ENCODE results near the gene TPO. TPM values are rescaled to one million over a fixed set of nuclear protein-coding genes. Genes with fewer than 3 reads are reported as not detected.
"Not testable (repeated sequence)": the region's sequence is repeated elsewhere in the genome, so short reads cannot be mapped to it uniquely, and the experiment has no call there.

TPO gene
- polyA plus RNA-seq, 3 donors: not detected

- no peaks in the 10 kb centered on the region for H3K79me2 ChIP-seq (ENCODE audit: insufficient read depth, low read length)
- Mint-ChIP-seq H3K9me3 (peaks cover 8 to 24% (median 14%) of the 10 kb centered on the region in 7 donors), H3K4me3 (no peak overlapping the region), H3K27me3 (ENCODE audit: low read depth in 3 of 3) (peaks cover under 1 to 4% (median 2%) of the 10 kb centered on the region in 3 donors), H3K27ac (no peak overlapping the region), H3K36me3 (no peaks in the 10 kb centered on the region), H3K4me1 (no peaks in the 10 kb centered on the region)
- H3K4me2 ChIP-seq (replicated peaks; ENCODE audit: extremely low read depth, low read length, poor library complexity, severe bottlenecking): no peak overlapping the region
- no peaks in the 10 kb centered on the region for H4K20me1 ChIP-seq (ENCODE audit: insufficient read depth, low read length)
- no peak for TF ChIP-seq CTCF (IDR thresholded peaks at IDR 0.05)
- DNase-seq: no peak
- WGBS (ENCODE audit: insufficient coverage): 95% methylated on average over 5 of the region's 10 CpGs
- H3K9me3 ChIP-seq (replicated peaks in 1 of 2; ENCODE audit: control insufficient read depth in 1 of 2, insufficient read depth in 1 of 2, low read length in 2 of 2): peaks cover 7 to 18% of the 10 kb centered on the region in 2 donors
- no peaks in the 10 kb centered on the region for H3K36me3 ChIP-seq (replicated peaks in 1 of 2; ENCODE audit: control insufficient read depth in 1 of 2, insufficient read depth in 2 of 2, low read length in 2 of 2)
- intact Hi-C loops (cut with micrococcal nuclease): no loop called here
- no peak overlapping the region for H2AFZ ChIP-seq (ENCODE audit: insufficient read depth, low read depth, low read length, poor library complexity, severe bottlenecking)
- H3K4me3 ChIP-seq (replicated peaks in 1 of 3; ENCODE audit: low read depth in 2 of 3, low read length in 3 of 3): no peak overlapping the region
- no peaks in the 10 kb centered on the region for H3K27me3 ChIP-seq (ENCODE audit: control insufficient read depth in 2 of 2, insufficient read depth in 2 of 2, low read length in 2 of 2)
- no peak overlapping the region for H3K9ac ChIP-seq (ENCODE audit: insufficient read depth, low read length, poor library complexity, severe bottlenecking)
- no peaks in the 10 kb centered on the region for H3K4me1 ChIP-seq (ENCODE audit: control insufficient read depth in 1 of 2, insufficient read depth in 2 of 2, low read length in 2 of 2)
- H3K27ac ChIP-seq (ENCODE audit: low read depth in 1 of 2, low read length in 2 of 2): no peak overlapping the region
These were observed 159.4 kb downstream of the TPO start for GRCh38 chr2:1572638-1573037.

GRCh38 chr2:1577846-1578245, 164.6 kb downstream of the TPO start:
- WGBS (ENCODE audit: insufficient coverage): no CpG with 5 or more reads among the region's 5 CpGs
- Histone ChIP-seq H3K36me3 (replicated peaks in 1 of 2; ENCODE audit: control insufficient read depth in 1 of 2, insufficient read depth in 2 of 2, low read length in 2 of 2) (no peaks in the 10 kb centered on the region), H3K9ac (ENCODE audit: insufficient read depth, low read length, poor library complexity, severe bottlenecking) (no peak overlapping the region), H3K79me2 (ENCODE audit: insufficient read depth, low read length) (no peaks in the 10 kb centered on the region), H3K4me2 (replicated peaks; ENCODE audit: extremely low read depth, low read length, poor library complexity, severe bottlenecking) (no peak overlapping the region), H3K27ac (ENCODE audit: low read depth in 1 of 2, low read length in 2 of 2) (no peak overlapping the region), H3K9me3 (replicated peaks in 1 of 2; ENCODE audit: control insufficient read depth in 1 of 2, insufficient read depth in 1 of 2, low read length in 2 of 2) (no peaks in the 10 kb centered on the region), H4K20me1 (ENCODE audit: insufficient read depth, low read length) (no peaks in the 10 kb centered on the region), H3K4me1 (ENCODE audit: control insufficient read depth in 1 of 2, insufficient read depth in 2 of 2, low read length in 2 of 2) (no peaks in the 10 kb centered on the region), H3K27me3 (ENCODE audit: control insufficient read depth in 2 of 2, insufficient read depth in 2 of 2, low read length in 2 of 2) (no peaks in the 10 kb centered on the region), H3K4me3 (replicated peaks in 1 of 3; ENCODE audit: low read depth in 2 of 3, low read length in 3 of 3) (no peak overlapping the region), H2AFZ (ENCODE audit: insufficient read depth, low read depth, low read length, poor library complexity, severe bottlenecking) (no peak overlapping the region)
- Mint-ChIP-seq H3K36me3 (no peaks in the 10 kb centered on the region), H3K4me1 (no peaks in the 10 kb centered on the region), H3K27me3 (ENCODE audit: low read depth in 3 of 3) (peaks cover 1 to 4% (median 2%) of the 10 kb centered on the region in 3 donors), H3K4me3 (no peak overlapping the region), H3K9me3 (no peaks in the 10 kb centered on the region), H3K27ac (no peak overlapping the region)
- intact Hi-C loops (cut with micrococcal nuclease): no loop called here
- DNase-seq: no peak
- TF ChIP-seq CTCF (IDR thresholded peaks at IDR 0.05): no peak

GRCh38 chr2:1581257-1581964, 168.1 kb downstream of the TPO start:
- H3K4me2 ChIP-seq (replicated peaks; ENCODE audit: extremely low read depth, low read length, poor library complexity, severe bottlenecking); H3K79me2 ChIP-seq (ENCODE audit: insufficient read depth, low read length); H3K36me3 Mint-ChIP-seq; DNase-seq; H4K20me1 ChIP-seq (ENCODE audit: insufficient read depth, low read length); H3K9ac ChIP-seq (ENCODE audit: insufficient read depth, low read length, poor library complexity, severe bottlenecking); H3K9me3 Mint-ChIP-seq; H3K27me3 ChIP-seq (ENCODE audit: control insufficient read depth in 2 of 2, insufficient read depth in 2 of 2, low read length in 2 of 2); H3K27ac Mint-ChIP-seq; H3K4me1 ChIP-seq (ENCODE audit: control insufficient read depth in 1 of 2, insufficient read depth in 2 of 2, low read length in 2 of 2); H3K27me3 Mint-ChIP-seq (ENCODE audit: low read depth in 3 of 3); H3K27ac ChIP-seq (ENCODE audit: low read depth in 1 of 2, low read length in 2 of 2); H3K4me3 Mint-ChIP-seq; H3K9me3 ChIP-seq (replicated peaks in 1 of 2; ENCODE audit: control insufficient read depth in 1 of 2, insufficient read depth in 1 of 2, low read length in 2 of 2); H2AFZ ChIP-seq (ENCODE audit: insufficient read depth, low read depth, low read length, poor library complexity, severe bottlenecking); H3K36me3 ChIP-seq (replicated peaks in 1 of 2; ENCODE audit: control insufficient read depth in 1 of 2, insufficient read depth in 2 of 2, low read length in 2 of 2); intact Hi-C loops (cut with micrococcal nuclease); H3K4me1 Mint-ChIP-seq; H3K4me3 ChIP-seq (replicated peaks in 1 of 3; ENCODE audit: low read depth in 2 of 3, low read length in 3 of 3): not testable (repeated sequence)
- WGBS (ENCODE audit: insufficient coverage): 85% methylated on average over 18 of the region's 19 CpGs

Measured in CD14-positive monocyte (primary cell).